Measurements from ENCODE around the gene SENP6.

DNA sequence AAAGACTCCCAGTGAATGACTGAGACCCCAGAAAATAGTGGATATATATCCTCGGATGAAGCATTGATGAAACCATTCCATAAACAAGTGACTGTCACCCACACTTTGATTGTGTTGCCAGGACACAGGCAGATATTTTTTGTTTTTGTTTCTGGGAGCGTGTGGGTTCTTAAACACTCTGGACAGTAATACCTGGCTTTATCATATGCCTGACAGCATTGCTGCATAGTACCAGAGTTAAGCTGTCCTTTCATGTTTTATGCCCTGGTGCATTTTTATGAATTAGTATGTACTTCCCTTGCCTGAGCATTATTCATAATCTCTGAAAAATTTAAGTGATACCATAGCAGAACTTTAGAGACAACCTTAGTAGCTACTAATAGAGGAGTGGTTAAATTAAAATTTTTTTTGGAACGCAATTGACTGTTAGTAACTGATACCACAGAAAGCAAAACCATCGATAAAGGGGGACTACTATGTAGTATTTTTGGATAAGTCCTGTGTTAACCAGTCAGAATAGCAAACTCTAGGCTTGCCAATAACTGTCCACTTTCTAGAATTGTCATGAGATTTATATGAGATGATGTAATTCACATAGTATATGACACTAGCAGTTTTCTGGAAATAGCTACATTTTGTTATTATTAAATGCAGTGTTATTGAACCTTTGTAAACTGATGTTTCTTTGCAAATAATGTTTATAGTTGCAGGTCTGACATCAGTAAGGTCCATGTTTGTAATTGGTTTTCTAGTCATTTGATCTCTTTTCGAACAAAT lies 30.4 kb downstream of the SENP6 start:
- TF ChIP-seq, protein P1, sequence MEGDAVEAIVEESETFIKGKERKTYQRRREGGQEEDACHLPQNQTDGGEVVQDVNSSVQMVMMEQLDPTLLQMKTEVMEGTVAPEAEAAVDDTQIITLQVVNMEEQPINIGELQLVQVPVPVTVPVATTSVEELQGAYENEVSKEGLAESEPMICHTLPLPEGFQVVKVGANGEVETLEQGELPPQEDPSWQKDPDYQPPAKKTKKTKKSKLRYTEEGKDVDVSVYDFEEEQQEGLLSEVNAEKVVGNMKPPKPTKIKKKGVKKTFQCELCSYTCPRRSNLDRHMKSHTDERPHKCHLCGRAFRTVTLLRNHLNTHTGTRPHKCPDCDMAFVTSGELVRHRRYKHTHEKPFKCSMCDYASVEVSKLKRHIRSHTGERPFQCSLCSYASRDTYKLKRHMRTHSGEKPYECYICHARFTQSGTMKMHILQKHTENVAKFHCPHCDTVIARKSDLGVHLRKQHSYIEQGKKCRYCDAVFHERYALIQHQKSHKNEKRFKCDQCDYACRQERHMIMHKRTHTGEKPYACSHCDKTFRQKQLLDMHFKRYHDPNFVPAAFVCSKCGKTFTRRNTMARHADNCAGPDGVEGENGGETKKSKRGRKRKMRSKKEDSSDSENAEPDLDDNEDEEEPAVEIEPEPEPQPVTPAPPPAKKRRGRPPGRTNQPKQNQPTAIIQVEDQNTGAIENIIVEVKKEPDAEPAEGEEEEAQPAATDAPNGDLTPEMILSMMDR (conservative IDR thresholded peaks at IDR 0.05), result no peak
- TF ChIP-seq ZFX (IDR thresholded peaks at IDR 0.05), result no peak
